AG04449 (cell line): ENCODE measurements around the gene ETNK2.

Source experiments
- CTCF ChIA-PET: fragments of 350-600 bp; formaldehyde crosslinking; extraction: SDS; loops from one replicate; lab custom pipeline; 2021; ENCODE audit warnings: antibody characterized with exemption; lab: Yijun Ruan, JAX
- POLR2A ChIA-PET: fragments of 400-600, 350-600 bp; formaldehyde crosslinking; extraction: SDS; loops from one replicate; lab custom pipeline; 2020; ENCODE audit warnings: antibody characterized with exemption, inconsistent platforms; lab: Yijun Ruan, JAX
- DNase-seq: peaks from one replicate; pipeline ENCODE4 v3.0.0-alpha.2; 2010; ENCODE audit warnings: low read depth, low spot score
- H3K4me3 ChIP-seq: 2 replicates; pipeline ENCODE4 v1.5.1; 2011; ENCODE audit warnings: low read depth, mild to moderate bottlenecking, control low read depth, low read length
- CTCF ChIP-seq: IDR thresholded peaks from one replicate; pipeline ENCODE4 v1.5.1; 2011; ENCODE audit warnings: mild to moderate bottlenecking, moderate library complexity, low read length, control low read depth, inconsistent platforms; ENCODE audit not compliant: insufficient read depth; ENCODE audit errors: missing control alignments

ETNK2 gene

GRCh38 chr1:204180133-204180532, 28.3 kb upstream of the ETNK2 start:
- CTCF ChIA-PET, result interaction anchor here (1.1 to 3.8 kb wide), 5 partner anchors 12 to 218 kb away, joined by 3 to 31 read pairs (median 4); no protein-coding TSS in a partner anchor

GRCh38 chr1:204178487-204179281, 26.8 kb upstream of the ETNK2 start:
- ChIA-PET POLR2A (no interaction called here), CTCF (interaction anchor here (0.8 to 3.8 kb wide), 7 partner anchors 11 to 220 kb away, joined by 3 to 31 read pairs (median 3); no protein-coding TSS in a partner anchor)
- no peak for TF ChIP-seq CTCF
- no peak overlapping the region for H3K4me3 ChIP-seq
- no peak for DNase-seq

More at GRCh38 chr1:204180133-204180532, 28.3 kb upstream of the ETNK2 start:
- POLR2A ChIA-PET, result interaction anchor here (0.6 kb wide), 1 partner anchor 232 kb away, joined by 4 read pairs; no protein-coding TSS in a partner anchor
- TF ChIP-seq CTCF, result no peak
- H3K4me3 ChIP-seq, result no peak overlapping the region
- DNase-seq, result no peak

GRCh38 chr1:204177133-204177532, 25.3 kb upstream of the ETNK2 start:
- DNase-seq, result no peak
- H3K4me3 ChIP-seq, result no peak overlapping the region
- TF ChIP-seq CTCF, result no peak
- ChIA-PET POLR2A (no interaction called here), CTCF (interaction anchor here (0.8 to 8.1 kb wide), 5 partner anchors 11 to 326 kb away, joined by 3 to 83 read pairs (median 4); partner anchors contain the start of gene REN)

GRCh38 chr1:204176049-204176448, 24.2 kb upstream of the ETNK2 start:
- ChIA-PET CTCF (interaction anchor here (1.2 to 8.1 kb wide), 6 partner anchors 10 to 327 kb away, joined by 3 to 83 read pairs (median 6); partner anchors contain the start of genes GOLT1A and REN), POLR2A (no interaction called here)
- no peak for TF ChIP-seq CTCF
- H3K4me3 ChIP-seq, result no peak overlapping the region
- DNase-seq, result no peak

- no peak overlapping the region for H3K4me3 ChIP-seq
- no peak for TF ChIP-seq CTCF
- no peak for DNase-seq
- ChIA-PET CTCF (interaction anchor here (0.9 to 15.7 kb wide), 6 partner anchors 13 to 328 kb away, joined by 3 to 548 read pairs (median 15); partner anchors contain the start of genes GOLT1A and KISS1), POLR2A (no interaction called here)
Measured at GRCh38 chr1:204174958-204175357, 23.1 kb upstream of the ETNK2 start.

- POLR2A ChIA-PET, result interaction anchor here (0.7 kb wide), 1 partner anchor 323 kb away, joined by 4 read pairs; no protein-coding TSS in a partner anchor
- H3K4me3 ChIP-seq, result no peak overlapping the region
- TF ChIP-seq CTCF, result no peak
- DNase-seq, result no peak
- CTCF ChIA-PET, result interaction anchor here (1.0 to 24.4 kb wide), 10 partner anchors 10 to 331 kb away, joined by 3 to 548 read pairs (median 6); partner anchors contain the start of genes GOLT1A, KISS1 and PLEKHA6
Measured at GRCh38 chr1:204172404-204173029, 20.7 kb upstream of the ETNK2 start.
